Subcutaneous adipose tissue (tissue), 4 donors: Measurements from ENCODE around the gene CHST8. TPM values are rescaled to one million over a fixed set of nuclear protein-coding genes. Genes with fewer than 3 reads are reported as not detected.

Experiments
- CTCF ChIP-seq: fragments of 450-650 bp; IDR thresholded peaks from one replicate; pipeline ENCODE4 v1.5.1; 2016; ENCODE audit warnings: low read depth, mild to moderate bottlenecking, control low read depth, antibody characterized with exemption, moderate library complexity
- total RNA-seq, 4 donors: library from RNA; depleted of rRNA; stranded (reverse); fragments of >200 nt; gene quantifications; one replicate each; pipeline ENCODE4 v1.1.0, GENCODE V29; 2016

CHST8 gene
- total RNA-seq, 4 donors from 2014 or later: 0.49 to 4.0 (median 0.70) TPM

GRCh38 chr19:33806434-33806881 lies 184.7 kb downstream of the CHST8 start:
- TF ChIP-seq CTCF: no peak

- no peak for TF ChIP-seq CTCF
Observed at GRCh38 chr19:33808399-33808798, 186.6 kb downstream of the CHST8 start.

GRCh38 chr19:33809960-33810359 lies 188.2 kb downstream of the CHST8 start:
- TF ChIP-seq CTCF: no peak

- TF ChIP-seq CTCF: no peak
Observed at GRCh38 chr19:33810821-33811220, 189.1 kb downstream of the CHST8 start.

GRCh38 chr19:33811246-33811645 lies 189.5 kb downstream of the CHST8 start:
- no peak for TF ChIP-seq CTCF

GRCh38 chr19:33811736-33812387 lies 190.1 kb downstream of the CHST8 start:
- no peak for TF ChIP-seq CTCF

- no peak for TF ChIP-seq CTCF
Observed at GRCh38 chr19:33812388-33813330, 190.9 kb downstream of the CHST8 start.
